Heart left ventricle (tissue), 16 donors: ENCODE results near the gene HS6ST1. TPM values are rescaled to one million over a fixed set of nuclear protein-coding genes. Genes with fewer than 3 reads are reported as not detected.
"Not testable (repeated sequence)": the region's sequence is repeated elsewhere in the genome, so short reads cannot be mapped to it uniquely, and the experiment has no call there.

Experiments
- ATAC-seq, 4 donors: fragments of 200-7000 bp; cut with Tn5 transposase; one replicate each; pipeline ENCODE4 v1.9.1; 2020 to 2022; ENCODE audit warnings: moderate library complexity in 4 of 4, mild to moderate bottlenecking in 3 of 4, moderate number of reproducible peaks in 1 of 4
- DNase-seq, 5 donors: peaks; one replicate each; pipeline ENCODE4 v3.0.0-alpha.2; 2020
- H3K27ac ChIP-seq, 12 donors: fragments of 200-600 bp; sonication (generic) in 4 of 12; one replicate each; pipeline versions ENCODE4 v1.5.0 to v1.8.0; 2016 to 2022; ENCODE audit warnings: mild to moderate bottlenecking in 2 of 12
- H3K27me3 ChIP-seq, 9 donors: fragments of 200-600 bp; sonication (generic) in 2 of 9; one replicate each; pipeline versions ENCODE4 v1.5.1 to v1.8.0; 2016 to 2022; ENCODE audit warnings: mild to moderate bottlenecking in 3 of 9
- H3K36me3 ChIP-seq, 9 donors: fragments of 200-600 bp; sonication (generic) in 2 of 9; one replicate each; pipeline versions ENCODE4 v1.5.0 to v1.8.0; 2018 to 2022; ENCODE audit warnings: mild to moderate bottlenecking in 2 of 9
- H3K4me1 ChIP-seq, 12 donors: fragments of 200-600 bp; sonication (generic) in 4 of 12; one replicate each; pipeline versions ENCODE4 v1.5.0 to v1.8.0; 2016 to 2022; ENCODE audit warnings: mild to moderate bottlenecking in 3 of 12
- H3K4me3 ChIP-seq, 12 donors: fragments of 200-600 bp; sonication (generic) in 4 of 12; one replicate each; pipeline versions ENCODE4 v1.5.0 to v1.8.0; 2017 to 2022; ENCODE audit warnings: mild to moderate bottlenecking in 9 of 12, moderate library complexity in 4 of 12
- H3K9me3 ChIP-seq, 12 donors: fragments of 200-600 bp; sonication (generic) in 4 of 12; one replicate each; pipeline versions ENCODE4 v1.5.0 to v1.8.0; 2016 to 2022; ENCODE audit warnings: mild to moderate bottlenecking in 1 of 12
- POLR2A ChIP-seq, 2 donors: fragments of 450-650 bp; IDR thresholded peaks; one replicate each; pipeline ENCODE4 v1.6.1; 2017; ENCODE audit warnings: antibody characterized with exemption in 2 of 2, mild to moderate bottlenecking in 2 of 2, moderate library complexity in 2 of 2
- WGBS, 4 donors: extraction: QIAGEN DNeasy Blood & Tissue Kit in 2 of 4; methylation state at CpG; one replicate each; pipeline versions ENCODE4 v1.1.5 to v1.1.7; 2013 to 2018; 5-methylcytosine and 5-hydroxymethylcytosine counted together
- intact Hi-C, 10 donors: fragments of 100-400 bp; cut with DNase I; formaldehyde crosslinking; loops; one replicate each; pipeline versions ENCODE4 v1.11.1 to v1.14.2; 2022
- polyA plus RNA-seq, 2 donors: library from polyadenylated mRNA; stranded (reverse); fragments of 200-250 nt; gene quantifications; one replicate each; pipeline ENCODE4 v1.2.3, GENCODE V29; 2013
- total RNA-seq, 9 donors: library from RNA; depleted of rRNA in 2 of 9; stranded (reverse); fragments of >200 nt in 2 of 9; fragmentation: NEBNext Ultra II Directional in 3 of 9; extraction: Animal tissue kit (Norgen Biotek cat#: 25700) in 3 of 9; gene quantifications; one replicate each; pipeline versions ENCODE4 v1.1.0 to v1.2.4, GENCODE V29; 2016 to 2023
- TF ChIP-seq, protein P1 (sequence below), 12 donors: fragments of 200-600 bp; sonication (generic) in 4 of 12; IDR thresholded peaks; one replicate each; pipeline versions ENCODE4 v1.5.0 to v1.8.0; 2018 to 2022; ENCODE audit warnings: antibody characterized with exemption in 12 of 12, mild to moderate bottlenecking in 5 of 12
- donor health status: ischemic (EF 13 %, LVEDD 7.1; RV severe dilation, severe dysfunction).
- donor health status: healthy with polysubstance abuse.
- donor health status: DM: no; HTN: yes; CAD: no.
- donor health status: DM: no; HTN: no; CAD: no.
- donor health status: ischemic (EF 25% LVEDD 6.9; RV normal size, moderate dysfunction).
- donor health status: ischemic (EF 25% LVEDD 5.7; RV mildly dilated, moderate dysfunction).
- donor health status: healthy.
- donor health status: DM: yes; HTN: yes; CAD: no.
- donor health status: ischemic (EF 35%, LVEDD 5.7; RV mildly dilated, moderate dysfunction).
- donor health status: nonischemic (EF 11% LVEDD 7.7; RV severe dilation, severe dysfunction).
- donor health status: DM: yes; HTN: yes; CAD: no.
- donor health status: PGD.
- donor health status: ischemic (EF 29% LVEDD 5.4; RV normal size, mild dysfunction).
- donor health status: nonischemic (EF 23%, LVEDD 6.1; RV moderate dilation, normal function).

HS6ST1 gene
- total and polyA plus RNA-seq, 11 donors: 15.6 to 87.3 (median 24.9) TPM

DNA sequence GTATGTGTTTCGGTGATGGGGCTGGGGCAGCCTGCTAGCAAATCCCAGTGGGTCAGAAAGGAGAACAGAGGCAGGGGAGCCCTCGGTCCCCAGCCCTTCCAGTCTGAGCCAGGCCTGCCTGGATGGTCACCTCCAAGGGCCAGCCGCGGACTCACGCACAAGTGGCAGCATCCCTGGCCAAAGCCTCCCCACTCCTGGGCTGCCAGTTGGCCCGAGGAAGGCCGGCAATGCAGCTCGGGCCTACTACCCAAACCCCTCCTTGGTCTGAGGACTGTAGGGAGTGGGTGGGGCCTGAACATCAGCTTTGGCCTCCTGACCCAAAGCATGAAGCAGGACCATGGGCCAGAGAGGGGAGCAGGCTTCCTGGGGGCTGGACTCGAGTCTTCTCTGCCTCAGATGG lies 51.5 kb downstream of the HS6ST1 start:
- H3K9me3 ChIP-seq, ATAC-seq, H3K4me3 ChIP-seq, intact Hi-C loops, H3K27ac ChIP-seq, DNase-seq, H3K36me3 ChIP-seq, H3K27me3 ChIP-seq: not testable (repeated sequence)
- H3K4me1 ChIP-seq: peaks cover 0 to 18% (median 0%) of the 10 kb centered on the region in 12 donors
- 88% methylated on average over 6 of the region's 9 CpGs; no CpG with 5 or more reads in 2 of the 4 donors for WGBS, 4 donors

DNA sequence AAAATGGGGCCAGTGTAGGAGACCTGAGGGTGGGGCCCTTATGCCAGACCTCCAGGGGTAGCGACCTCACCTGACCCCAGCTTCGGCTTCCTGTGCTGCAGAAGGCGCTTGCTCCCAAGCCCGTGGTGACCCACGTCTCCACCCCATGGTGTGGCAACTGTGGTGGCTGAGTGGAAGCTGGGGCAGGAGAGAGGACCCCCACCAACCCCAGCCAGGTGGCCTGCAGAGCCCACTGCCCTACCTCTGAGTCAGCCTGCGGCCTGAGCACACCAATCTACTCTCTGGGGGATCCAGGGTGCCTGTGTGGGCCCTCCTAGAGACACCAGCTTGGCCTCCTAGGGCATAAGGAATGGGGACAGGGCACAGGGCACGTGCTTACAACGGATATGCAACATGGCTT lies 52.2 kb downstream of the HS6ST1 start:
- peaks cover 0 to 18% (median 0%) of the 10 kb centered on the region in 12 donors for H3K4me1 ChIP-seq
- intact Hi-C loops, ATAC-seq, DNase-seq, H3K27me3 ChIP-seq, H3K27ac ChIP-seq, H3K36me3 ChIP-seq, H3K4me3 ChIP-seq, H3K9me3 ChIP-seq: not testable (repeated sequence)
- 95 to 100% (median 96%) methylated on average over 5 to 8 of the region's 8 CpGs for WGBS, 4 donors

DNA sequence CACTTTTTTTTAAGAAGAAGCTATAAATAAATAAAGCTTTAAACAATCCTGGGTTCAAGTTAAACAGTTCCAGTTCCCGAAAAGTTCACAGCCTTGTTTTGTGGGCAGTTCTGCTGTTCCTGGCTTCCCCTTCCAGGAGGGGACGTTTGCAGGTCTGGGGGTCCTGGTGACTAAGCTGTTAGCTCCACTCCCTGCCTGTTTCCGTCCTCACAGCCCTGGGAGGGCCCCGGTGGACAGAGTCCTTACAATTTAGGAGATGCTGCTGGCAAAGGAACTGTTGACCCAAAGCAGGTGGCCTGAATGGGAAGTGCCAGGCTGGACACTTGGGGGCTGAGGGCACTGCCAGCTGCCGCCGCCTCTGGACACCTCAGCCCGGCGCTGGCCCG lies 53.1 kb downstream of the HS6ST1 start:
- ATAC-seq, H3K9me3 ChIP-seq, intact Hi-C loops, H3K27me3 ChIP-seq, DNase-seq, H3K36me3 ChIP-seq, H3K4me1 ChIP-seq, H3K27ac ChIP-seq, H3K4me3 ChIP-seq: not testable (repeated sequence)
- 81 to 88% (median 85%) methylated on average over 2 to 4 of the region's 9 CpGs for WGBS, 4 donors

DNA sequence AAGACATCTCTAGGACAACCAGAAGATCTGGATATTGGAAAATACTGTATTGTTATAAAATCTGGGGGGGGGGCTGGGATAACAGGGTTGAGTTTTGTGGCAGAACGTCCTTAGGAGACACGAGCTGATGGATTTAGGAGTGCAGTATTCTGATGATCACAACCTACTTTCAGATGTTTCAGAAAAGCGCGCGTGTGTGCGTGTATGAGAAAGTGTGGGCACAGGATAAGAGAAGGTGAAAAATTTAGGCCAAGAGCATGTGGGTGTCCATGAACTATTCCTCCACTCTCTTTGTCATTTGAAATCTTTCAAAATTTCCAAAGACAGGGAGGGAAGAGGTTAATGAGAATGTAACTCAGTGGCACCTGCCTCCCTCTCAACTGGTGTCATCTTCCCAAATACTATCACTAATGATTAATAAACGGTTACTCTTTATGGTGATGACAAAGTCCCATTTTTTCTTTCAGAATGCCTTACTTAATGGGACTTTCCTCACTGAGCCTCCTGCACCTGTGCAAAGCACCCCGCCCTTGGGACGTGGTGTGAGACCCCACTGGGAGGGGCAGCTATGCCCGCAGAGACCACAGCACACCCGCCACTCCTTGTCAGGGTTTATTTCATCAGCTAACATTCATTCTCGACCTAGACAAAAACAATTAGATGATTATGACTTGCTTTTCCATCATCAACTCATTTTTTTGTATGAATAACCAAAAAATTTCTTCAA lies 53.6 kb downstream of the HS6ST1 start:
- 88 to 91% (median 89%) methylated on average over 12 of the region's 12 CpGs for WGBS, 4 donors
- ATAC-seq (no peak), DNase-seq (no peak)
- H3K27me3 ChIP-seq: no peaks in the 10 kb centered on the region
- no peak overlapping the region for H3K27ac ChIP-seq
- no peak for TF ChIP-seq POLR2A (IDR thresholded peaks at IDR 0.05)
- TF ChIP-seq, protein P1, sequence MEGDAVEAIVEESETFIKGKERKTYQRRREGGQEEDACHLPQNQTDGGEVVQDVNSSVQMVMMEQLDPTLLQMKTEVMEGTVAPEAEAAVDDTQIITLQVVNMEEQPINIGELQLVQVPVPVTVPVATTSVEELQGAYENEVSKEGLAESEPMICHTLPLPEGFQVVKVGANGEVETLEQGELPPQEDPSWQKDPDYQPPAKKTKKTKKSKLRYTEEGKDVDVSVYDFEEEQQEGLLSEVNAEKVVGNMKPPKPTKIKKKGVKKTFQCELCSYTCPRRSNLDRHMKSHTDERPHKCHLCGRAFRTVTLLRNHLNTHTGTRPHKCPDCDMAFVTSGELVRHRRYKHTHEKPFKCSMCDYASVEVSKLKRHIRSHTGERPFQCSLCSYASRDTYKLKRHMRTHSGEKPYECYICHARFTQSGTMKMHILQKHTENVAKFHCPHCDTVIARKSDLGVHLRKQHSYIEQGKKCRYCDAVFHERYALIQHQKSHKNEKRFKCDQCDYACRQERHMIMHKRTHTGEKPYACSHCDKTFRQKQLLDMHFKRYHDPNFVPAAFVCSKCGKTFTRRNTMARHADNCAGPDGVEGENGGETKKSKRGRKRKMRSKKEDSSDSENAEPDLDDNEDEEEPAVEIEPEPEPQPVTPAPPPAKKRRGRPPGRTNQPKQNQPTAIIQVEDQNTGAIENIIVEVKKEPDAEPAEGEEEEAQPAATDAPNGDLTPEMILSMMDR (IDR thresholded peaks at IDR 0.05): no peak
- no peak overlapping the region for H3K4me3 ChIP-seq
- intact Hi-C loops: no loop called here
- peaks cover 0 to 7% (median 0%) of the 10 kb centered on the region in 12 donors for H3K4me1 ChIP-seq
- peaks cover 0 to 4% (median 0%) of the 10 kb centered on the region in 12 donors for H3K9me3 ChIP-seq
- H3K36me3 ChIP-seq: peaks cover 0 to 6% (median 0%) of the 10 kb centered on the region in 9 donors

DNA sequence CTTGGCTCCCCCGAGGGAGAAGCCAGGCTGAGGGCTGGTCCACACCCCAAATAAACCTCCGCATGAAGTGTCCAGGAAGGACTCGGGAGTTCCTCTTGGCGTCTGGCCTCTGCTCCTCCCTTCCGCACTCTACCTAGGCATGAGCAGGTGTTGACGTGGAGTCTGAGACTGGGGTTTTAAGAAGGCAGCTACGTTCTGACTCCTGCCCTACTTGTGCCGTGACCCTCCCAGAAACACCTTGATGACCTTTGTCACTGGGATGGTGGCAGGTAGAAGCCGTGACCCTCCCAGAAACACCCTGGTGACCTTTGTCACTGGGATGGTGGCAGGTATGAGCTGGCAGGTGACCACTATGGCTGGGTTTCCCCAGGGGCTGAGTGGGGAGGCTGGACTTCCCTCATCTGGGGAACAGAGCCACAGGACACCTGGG lies 54.8 kb downstream of the HS6ST1 start:
- intact Hi-C loops: no loop called here
- WGBS, 4 donors: 82 to 98% (median 91%) methylated on average over 8 to 9 of the region's 9 CpGs
- TF ChIP-seq POLR2A (IDR thresholded peaks at IDR 0.05): no peak
- TF ChIP-seq, protein P1 (IDR thresholded peaks at IDR 0.05): no peak
- no peak overlapping the region for H3K27ac ChIP-seq
- H3K9me3 ChIP-seq: peaks cover 0 to 4% (median 0%) of the 10 kb centered on the region in 12 donors
- ATAC-seq (no peak), DNase-seq (no peak)
- H3K4me3 ChIP-seq: no peak overlapping the region
- H3K4me1 ChIP-seq: peaks cover 0 to 7% (median 0%) of the 10 kb centered on the region in 12 donors
- peaks cover 0 to 6% (median 0%) of the 10 kb centered on the region in 9 donors for H3K36me3 ChIP-seq
- no peaks in the 10 kb centered on the region for H3K27me3 ChIP-seq
